Trophoblast cell (in vitro differentiated cells and primary cell): ENCODE data around the gene PLEKHG3.

ENCODE experiments used
- DNase-seq, 2 donors: peaks; one replicate each; pipeline ENCODE4 v3.0.0-alpha.2; 2016
- H2AFZ ChIP-seq: 2 replicates; pipeline ENCODE4 v1.6.1; 2013; ENCODE audit warnings: low read length, moderate library complexity, mild to moderate bottlenecking; ENCODE audit not compliant: insufficient read depth, poor library complexity
- H2AK5ac ChIP-seq: 2 replicates; pipeline ENCODE4 v1.6.1; 2013; ENCODE audit warnings: mild to moderate bottlenecking, low read length
- H2BK120ac ChIP-seq: 2 replicates; pipeline ENCODE4 v1.6.1; 2013; ENCODE audit warnings: low read length, mild to moderate bottlenecking, moderate library complexity; ENCODE audit not compliant: insufficient read depth, poor library complexity
- H2BK12ac ChIP-seq: 2 replicates; pipeline ENCODE4 v1.6.1; 2013; ENCODE audit warnings: mild to moderate bottlenecking, low read length, moderate library complexity
- H2BK5ac ChIP-seq: 2 replicates; pipeline ENCODE4 v1.6.1; 2013; ENCODE audit warnings: low read length, low read depth, moderate library complexity, mild to moderate bottlenecking; ENCODE audit not compliant: poor library complexity
- H3K14ac ChIP-seq: 2 replicates; pipeline ENCODE4 v1.6.1; 2013; ENCODE audit warnings: mild to moderate bottlenecking, low read length
- H3K18ac ChIP-seq: 2 replicates; pipeline ENCODE4 v1.6.1; 2013; ENCODE audit warnings: mild to moderate bottlenecking, low read length
- H3K23ac ChIP-seq: 2 replicates; pipeline ENCODE4 v1.6.1; 2013; ENCODE audit warnings: low read length
- H3K27ac ChIP-seq: 2 replicates; pipeline ENCODE4 v1.5.1; 2013; ENCODE audit warnings: low read depth, mild to moderate bottlenecking, inconsistent platforms, low read length, moderate library complexity
- H3K27me3 ChIP-seq: 2 replicates; pipeline ENCODE4 v1.6.1; 2013; ENCODE audit warnings: inconsistent platforms, mild to moderate bottlenecking, low read length, moderate library complexity; ENCODE audit not compliant: insufficient read depth
- H3K36me3 ChIP-seq, 2 experiments: 1 replicate in 1 of 2; 2 replicates in 1 of 2; pipeline ENCODE4 v1.6.1; 2013; ENCODE audit warnings: low read length in 2 of 2, mild to moderate bottlenecking in 2 of 2, moderate library complexity in 1 of 2; ENCODE audit not compliant: insufficient read depth in 2 of 2, control insufficient read depth in 1 of 2
- H3K4ac ChIP-seq: 2 replicates; pipeline ENCODE4 v1.6.1; 2013; ENCODE audit warnings: low read depth, mild to moderate bottlenecking, low read length, moderate library complexity
- H3K4me1 ChIP-seq, 2 experiments: 1 replicate in 1 of 2; 2 replicates in 1 of 2; pipeline ENCODE4 v1.6.1; 2013; ENCODE audit warnings: low read length in 2 of 2, mild to moderate bottlenecking in 2 of 2, moderate library complexity in 1 of 2; ENCODE audit not compliant: insufficient read depth in 2 of 2, control insufficient read depth in 1 of 2
- H3K4me2 ChIP-seq: 2 replicates; pipeline ENCODE4 v1.6.1; 2013; ENCODE audit warnings: inconsistent platforms, mild to moderate bottlenecking, low read length, moderate library complexity
- H3K4me3 ChIP-seq: 2 replicates; pipeline ENCODE4 v1.5.1; 2013; ENCODE audit warnings: mild to moderate bottlenecking, low read depth, low read length, inconsistent platforms
- H3K79me1 ChIP-seq: one replicate; pipeline ENCODE4 v1.6.1; 2013; ENCODE audit warnings: low read length
- H3K79me2 ChIP-seq: 2 replicates; pipeline ENCODE4 v1.6.1; 2013; ENCODE audit warnings: low read length, mild to moderate bottlenecking; ENCODE audit not compliant: control insufficient read depth, insufficient read depth, poor library complexity
- H3K9ac ChIP-seq: 2 replicates; pipeline ENCODE4 v1.6.1; 2013; ENCODE audit warnings: mild to moderate bottlenecking, low read length
- H3K9me3 ChIP-seq: 2 replicates; pipeline ENCODE4 v1.6.1; 2013; ENCODE audit warnings: low read depth, mild to moderate bottlenecking, control low read depth, inconsistent platforms, low read length; ENCODE audit not compliant: insufficient read depth
- H4K12ac ChIP-seq: 2 replicates; pipeline ENCODE4 v1.6.1; 2013; ENCODE audit warnings: low read depth, mild to moderate bottlenecking, low read length, moderate library complexity
- H4K8ac ChIP-seq: 2 replicates; pipeline ENCODE4 v1.6.1; 2013; ENCODE audit warnings: low read depth, mild to moderate bottlenecking, low read length, moderate library complexity
- H4K91ac ChIP-seq: one replicate; pipeline ENCODE4 v1.6.1; 2013; ENCODE audit warnings: low read depth, mild to moderate bottlenecking, low read length, moderate library complexity
- WGBS: extraction: QIAGEN DNeasy Blood & Tissue Kit; methylation state at CpG from one replicate; pipeline ENCODE4 v1.1.7; 2013; ENCODE audit warnings: missing lambda C conversion rate; ENCODE audit not compliant: insufficient read length, insufficient coverage; ENCODE audit errors: extremely low coverage; 5-methylcytosine and 5-hydroxymethylcytosine counted together

The PLEKHG3 gene

DNA sequence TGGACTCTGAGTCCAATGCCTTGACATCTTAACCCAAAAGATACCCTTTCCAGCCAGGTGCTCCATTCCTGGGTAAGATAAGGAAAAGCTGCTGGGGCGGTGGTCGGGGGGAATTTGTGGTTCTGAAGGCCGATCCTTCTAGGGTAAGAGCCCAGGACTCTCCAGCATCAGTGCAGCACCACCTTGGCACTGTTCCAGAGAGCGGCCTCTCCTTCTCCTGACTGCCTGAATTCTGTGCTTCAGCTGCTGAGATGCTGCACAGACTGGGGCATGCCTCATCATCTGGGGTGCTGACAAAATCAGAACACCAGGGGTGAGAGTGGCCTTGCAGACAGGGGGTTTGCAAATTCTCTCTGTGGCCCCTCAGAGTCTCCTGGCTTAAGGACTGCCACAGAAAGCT, 88.0 kb downstream of the PLEKHG3 start:
- Histone ChIP-seq H2AFZ (no peak overlapping the region), H3K9ac (no peak overlapping the region), H3K4me3 (no peak overlapping the region), H4K8ac (no peak overlapping the region), H3K18ac (no peak overlapping the region), H2AK5ac (no peak overlapping the region), H3K4ac (no peak overlapping the region), H3K27ac (no peak overlapping the region), H3K27me3 (no peaks in the 10 kb centered on the region), H2BK120ac (no peak overlapping the region), H2BK5ac (no peak overlapping the region), H3K4me1 (peaks cover 0 to 4% of the 10 kb centered on the region in 2 experiments), H3K23ac (no peak overlapping the region), H2BK12ac (no peak overlapping the region), H3K9me3 (no peaks in the 10 kb centered on the region), H3K79me1 (no peaks in the 10 kb centered on the region), H3K79me2 (no peaks in the 10 kb centered on the region), H4K12ac (no peak overlapping the region), H4K91ac (no peak overlapping the region), H3K36me3 (no peaks in the 10 kb centered on the region), H3K4me2 (no peak overlapping the region), H3K14ac (no peak overlapping the region)
- no peak for DNase-seq
- WGBS = no CpG with 5 or more reads among the region's 4 CpGs

DNA sequence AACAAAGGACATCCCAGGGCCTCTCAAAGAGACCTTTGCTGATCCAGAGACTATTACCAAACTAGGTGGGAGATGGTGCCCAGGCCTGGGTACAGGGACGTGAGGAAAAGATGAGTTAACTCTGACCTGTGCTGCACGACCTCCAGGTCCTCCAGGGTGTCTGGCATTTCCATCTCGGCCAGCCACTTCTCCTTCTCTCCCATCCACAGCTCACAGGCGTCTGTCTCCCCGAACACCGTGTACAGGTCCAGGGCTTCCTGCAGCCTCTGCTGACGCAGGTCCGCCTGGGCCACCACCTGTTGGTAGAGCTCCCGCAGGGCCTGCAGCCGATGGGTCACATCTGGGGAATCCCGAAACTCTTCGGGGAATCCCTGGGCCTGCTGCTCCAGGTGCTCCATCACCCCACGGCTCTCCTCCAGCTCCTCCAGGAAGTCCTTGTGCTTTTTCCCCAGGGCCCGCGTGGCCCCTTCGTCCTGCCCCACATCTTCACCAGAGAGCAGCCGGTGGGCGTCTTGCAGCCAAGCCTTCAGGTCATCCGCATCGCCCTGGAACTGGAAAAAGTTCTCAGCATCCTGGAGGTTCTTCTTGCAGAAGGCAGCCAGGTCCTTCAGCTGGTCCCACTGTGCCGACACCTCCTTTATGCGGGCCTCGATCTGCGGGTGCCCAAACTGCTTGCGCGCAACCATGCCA, 88.8 kb downstream of the PLEKHG3 start:
- Histone ChIP-seq H3K9me3 (no peaks in the 10 kb centered on the region), H4K91ac (no peak overlapping the region), H2BK12ac (no peak overlapping the region), H2BK120ac (no peak overlapping the region), H3K27me3 (no peaks in the 10 kb centered on the region), H3K4me3 (no peak overlapping the region), H3K4ac (no peak overlapping the region), H2BK5ac (no peak overlapping the region), H2AK5ac (no peak overlapping the region), H3K9ac (no peak overlapping the region), H3K23ac (no peak overlapping the region), H4K8ac (no peak overlapping the region), H3K79me1 (no peaks in the 10 kb centered on the region), H2AFZ (no peak overlapping the region), H3K4me1 (peaks cover 0 to 4% of the 10 kb centered on the region in 2 experiments), H4K12ac (no peak overlapping the region), H3K4me2 (no peak overlapping the region), H3K79me2 (no peaks in the 10 kb centered on the region), H3K27ac (no peak overlapping the region), H3K36me3 (no peaks in the 10 kb centered on the region), H3K14ac (no peak overlapping the region), H3K18ac (no peak overlapping the region)
- WGBS = no CpG with 5 or more reads among the region's 26 CpGs
- no peak for DNase-seq

GRCh38 chr14:64795211-64795610, 91.0 kb downstream of the PLEKHG3 start:
- Histone ChIP-seq H3K36me3 (no peaks in the 10 kb centered on the region), H3K27ac (no peak overlapping the region), H3K23ac (no peak overlapping the region), H2AFZ (no peak overlapping the region), H3K18ac (no peak overlapping the region), H3K9ac (no peak overlapping the region), H2BK120ac (no peak overlapping the region), H4K8ac (no peak overlapping the region), H4K12ac (no peak overlapping the region), H3K79me2 (no peaks in the 10 kb centered on the region), H3K9me3 (no peaks in the 10 kb centered on the region), H2AK5ac (no peak overlapping the region), H4K91ac (no peak overlapping the region), H3K79me1 (no peaks in the 10 kb centered on the region), H3K4ac (no peak overlapping the region), H2BK12ac (no peak overlapping the region), H3K4me2 (no peak overlapping the region), H3K27me3 (no peaks in the 10 kb centered on the region), H3K14ac (no peak overlapping the region), H3K4me3 (no peak overlapping the region), H3K4me1 (no peaks in the 10 kb centered on the region), H2BK5ac (no peak overlapping the region)
- WGBS = no CpG with 5 or more reads among the region's 16 CpGs
- DNase-seq = no peak

- Histone ChIP-seq H4K12ac (no peak overlapping the region), H3K23ac (no peak overlapping the region), H3K14ac (no peak overlapping the region), H3K36me3 (no peaks in the 10 kb centered on the region), H3K27ac (no peak overlapping the region), H4K91ac (no peak overlapping the region), H4K8ac (no peak overlapping the region), H3K4me2 (no peak overlapping the region), H2AFZ (no peak overlapping the region), H3K18ac (no peak overlapping the region), H2BK12ac (no peak overlapping the region), H3K79me2 (no peaks in the 10 kb centered on the region), H3K79me1 (no peaks in the 10 kb centered on the region), H2BK5ac (no peak overlapping the region), H3K27me3 (no peaks in the 10 kb centered on the region), H2BK120ac (no peak overlapping the region), H3K9ac (no peak overlapping the region), H3K4ac (no peak overlapping the region), H2AK5ac (no peak overlapping the region), H3K4me1 (no peaks in the 10 kb centered on the region), H3K9me3 (no peaks in the 10 kb centered on the region), H3K4me3 (no peak overlapping the region)
- no CpG with 5 or more reads among the region's 3 CpGs for WGBS
- DNase-seq = no peak
Measured at GRCh38 chr14:64795921-64796320, 91.7 kb downstream of the PLEKHG3 start.
